Neural progenitor cell (in vitro differentiated cells): ENCODE data around the gene CDX2. TPM values are rescaled to one million over a fixed set of nuclear protein-coding genes. Genes with fewer than 3 reads are reported as not detected.

Experiments
- DNase-seq: peaks from one replicate; pipeline ENCODE4 v3.0.0-alpha.2; 2016; ENCODE audit warnings: low spot score
- H2AFZ ChIP-seq: fragments of 200-600 bp; sonication (generic); replicated peaks from 2 replicates; pipeline ENCODE4 v1.6.1; 2016; ENCODE audit warnings: antibody characterized with exemption
- H3F3A ChIP-seq: fragments of 200-600 bp; sonication (generic); 2 replicates; pipeline ENCODE4 v1.6.1; 2016; ENCODE audit warnings: antibody characterized with exemption, low read depth
- H3K27ac ChIP-seq: fragments of 200-600 bp; sonication (generic); 2 replicates; pipeline ENCODE4 v1.5.1; 2016; ENCODE audit warnings: mild to moderate bottlenecking
- H3K27me3 ChIP-seq: fragments of 200-600 bp; sonication (generic); 2 replicates; pipeline ENCODE4 v1.6.1; 2016; ENCODE audit warnings: mild to moderate bottlenecking, moderate library complexity
- H3K36me3 ChIP-seq: fragments of 200-600 bp; sonication (generic); 2 replicates; pipeline ENCODE4 v1.5.1; 2016
- H3K4me1 ChIP-seq: fragments of 200-600 bp; sonication (generic); 2 replicates; pipeline ENCODE4 v1.6.1; 2016; ENCODE audit warnings: mixed run types
- H3K4me2 ChIP-seq: fragments of 200-600 bp; sonication (generic); 2 replicates; pipeline ENCODE4 v1.6.1; 2016
- H3K4me3 ChIP-seq: fragments of 200-600 bp; sonication (generic); 2 replicates; pipeline ENCODE4 v1.5.1; 2016
- H3K79me2 ChIP-seq: fragments of 200-600 bp; sonication (generic); 2 replicates; pipeline ENCODE4 v1.6.1; 2016; ENCODE audit warnings: low read depth
- H3K9ac ChIP-seq: fragments of 200-600 bp; sonication (generic); 2 replicates; pipeline ENCODE4 v1.6.1; 2016
- H3K9me3 ChIP-seq: fragments of 200-600 bp; sonication (generic); 2 replicates; pipeline ENCODE4 v1.5.1; 2016; ENCODE audit warnings: low read depth
- H4K20me1 ChIP-seq: fragments of 200-600 bp; sonication (generic); 2 replicates; pipeline ENCODE4 v1.6.1; 2016; ENCODE audit warnings: low read depth
- H3K27ac Mint-ChIP-seq: 3 replicates; pipeline ENCODE4 v1.8.0; 2021; ENCODE audit warnings: mixed read lengths
- H3K27me3 Mint-ChIP-seq: 2 replicates; pipeline ENCODE4 v1.8.0; 2022; ENCODE audit warnings: low read depth, mild to moderate bottlenecking, inconsistent platforms, moderate library complexity, mixed read lengths; ENCODE audit not compliant: insufficient read depth
- H3K36me3 Mint-ChIP-seq: 3 replicates; pipeline ENCODE4 v1.8.0; 2021; ENCODE audit warnings: mixed read lengths
- H3K4me1 Mint-ChIP-seq: 3 replicates; pipeline ENCODE4 v1.8.0; 2021; ENCODE audit warnings: mixed read lengths
- H3K4me3 Mint-ChIP-seq: 3 replicates; pipeline ENCODE4 v1.8.0; 2021; ENCODE audit warnings: mild to moderate bottlenecking, moderate library complexity, mixed read lengths
- H3K9me3 Mint-ChIP-seq: 3 replicates; pipeline ENCODE4 v1.8.0; 2020; ENCODE audit warnings: mixed read lengths
- CTCF ChIP-seq: fragments of 200-600 bp; sonication (generic); IDR thresholded peaks from 2 replicates; pipeline ENCODE4 v1.5.1; 2017; ENCODE audit warnings: antibody characterized with exemption, mild to moderate bottlenecking
- EZH2 ChIP-seq: fragments of 200-600 bp; sonication (generic); IDR thresholded peaks from 2 replicates; pipeline ENCODE4 v1.6.1; 2017; ENCODE audit warnings: antibody characterized with exemption, mild to moderate bottlenecking, moderate library complexity
- EZH2phosphoT487 ChIP-seq: fragments of 200-600 bp; sonication (generic); IDR thresholded peaks from 2 replicates; pipeline ENCODE4 v1.6.1; 2017; ENCODE audit warnings: antibody characterized with exemption
- total RNA-seq: library from RNA; depleted of rRNA; stranded (reverse); fragments of >200 nt; gene quantifications from 2 replicates; pipeline ENCODE4 v1.2.3, GENCODE V29; 2015; ENCODE audit warnings: low replicate concordance

CDX2 gene
- total RNA-seq, 1 donor from 2014 or later: not detected

DNA sequence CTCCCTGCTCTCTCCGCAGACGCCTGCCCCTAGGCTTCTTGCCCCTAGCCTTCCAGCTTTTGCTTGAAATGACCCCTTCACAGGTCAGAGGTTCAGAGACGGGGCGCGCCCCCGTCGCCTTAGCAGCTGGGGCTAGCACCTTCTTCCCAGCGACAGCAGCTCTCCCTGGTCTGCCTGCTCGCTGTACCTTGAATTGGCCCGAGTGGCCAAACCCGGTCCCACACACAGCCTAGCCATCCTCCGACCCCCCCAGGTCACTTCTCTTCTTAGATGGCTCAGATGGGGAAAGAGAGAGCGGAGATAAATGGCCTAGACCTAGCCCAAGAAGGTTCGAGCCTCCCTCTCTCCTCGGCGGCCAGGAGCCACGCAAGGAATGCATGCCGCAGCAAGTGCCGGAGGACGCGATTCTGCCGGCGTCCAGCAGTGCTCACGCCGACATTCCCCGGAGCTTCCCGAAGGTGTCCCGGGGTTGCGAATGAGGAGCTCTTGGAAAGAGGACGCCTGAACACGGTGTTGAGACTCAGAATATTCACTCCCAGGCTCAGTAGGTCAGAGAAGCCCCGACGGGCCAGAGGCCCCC is 1.3 kb downstream of the CDX2 start:
- H3K36me3 Mint-ChIP-seq: no peaks in the 10 kb centered on the region
- Histone ChIP-seq H3K9me3 (no peaks in the 10 kb centered on the region), H3K4me2 (peak overlapping the region; percentile 74), H3K4me1 (peaks cover 56% of the 10 kb centered on the region), H2AFZ (no peak overlapping the region), H3K79me2 (no peaks in the 10 kb centered on the region), H3K9ac (no peak overlapping the region), H3F3A (peaks cover 50% of the 10 kb centered on the region), H4K20me1 (peaks cover 96% of the 10 kb centered on the region), H3K36me3 (no peaks in the 10 kb centered on the region), H3K4me3 (no peak overlapping the region), H3K27ac (no peak overlapping the region), H3K27me3 (peaks cover 100% of the 10 kb centered on the region)
- no peak overlapping the region for H3K27ac Mint-ChIP-seq
- H3K4me3 Mint-ChIP-seq: peak overlapping the region; percentile 66
- peaks cover 36% of the 10 kb centered on the region for H3K4me1 Mint-ChIP-seq
- H3K27me3 Mint-ChIP-seq: peaks cover 88% of the 10 kb centered on the region
- TF ChIP-seq EZH2phosphoT487 (no peak), CTCF (no peak), EZH2 (no peak)
- H3K9me3 Mint-ChIP-seq: no peaks in the 10 kb centered on the region
- peak; percentile 47 for DNase-seq

DNA sequence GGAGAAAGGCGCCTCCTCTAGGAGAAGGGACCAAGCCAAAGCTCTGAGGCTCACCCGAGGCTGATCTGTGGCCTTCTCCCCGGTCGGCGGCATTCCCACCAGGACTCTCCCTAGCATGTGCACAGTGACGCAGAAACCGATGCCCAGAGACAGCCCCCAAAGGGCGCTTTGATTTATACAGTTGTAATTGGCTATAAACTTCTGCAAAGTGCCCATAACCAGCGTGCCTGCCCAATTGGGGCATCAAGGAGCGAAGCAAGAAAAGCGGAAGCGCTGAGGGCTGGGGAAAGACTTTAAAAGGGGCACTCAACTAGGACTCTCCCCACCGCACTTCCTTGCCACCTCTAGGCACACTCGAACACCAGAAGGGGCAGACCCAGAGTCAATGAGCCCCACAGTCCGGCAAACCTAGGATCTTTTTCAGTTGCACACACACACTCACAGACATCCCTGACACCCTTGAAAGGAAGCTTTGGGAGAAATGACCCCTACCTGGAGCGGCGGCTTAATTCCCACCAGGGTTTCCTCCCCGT is 1.8 kb downstream of the CDX2 start:
- no peak overlapping the region for H2AFZ ChIP-seq
- H3K4me1 Mint-ChIP-seq: peaks cover 36% of the 10 kb centered on the region
- H4K20me1 ChIP-seq: peaks cover 98% of the 10 kb centered on the region
- H3K9ac ChIP-seq: no peak overlapping the region
- peaks cover 100% of the 10 kb centered on the region for H3K27me3 ChIP-seq
- H3K9me3 ChIP-seq: no peaks in the 10 kb centered on the region
- H3K4me1 ChIP-seq: peaks cover 52% of the 10 kb centered on the region
- no peak overlapping the region for H3K27ac Mint-ChIP-seq
- H3K4me3 ChIP-seq: no peak overlapping the region
- peak overlapping the region; percentile 66 for H3K4me2 ChIP-seq
- H3F3A ChIP-seq: peaks cover 49% of the 10 kb centered on the region
- TF ChIP-seq CTCF: no peak
- TF ChIP-seq EZH2phosphoT487: no peak
- TF ChIP-seq EZH2: no peak
- H3K4me3 Mint-ChIP-seq: no peak overlapping the region
- no peaks in the 10 kb centered on the region for H3K9me3 Mint-ChIP-seq
- no peaks in the 10 kb centered on the region for H3K36me3 Mint-ChIP-seq
- no peaks in the 10 kb centered on the region for H3K79me2 ChIP-seq
- no peaks in the 10 kb centered on the region for H3K36me3 ChIP-seq
- no peak overlapping the region for H3K27ac ChIP-seq
- H3K27me3 Mint-ChIP-seq: peaks cover 87% of the 10 kb centered on the region
- no peak for DNase-seq

DNA sequence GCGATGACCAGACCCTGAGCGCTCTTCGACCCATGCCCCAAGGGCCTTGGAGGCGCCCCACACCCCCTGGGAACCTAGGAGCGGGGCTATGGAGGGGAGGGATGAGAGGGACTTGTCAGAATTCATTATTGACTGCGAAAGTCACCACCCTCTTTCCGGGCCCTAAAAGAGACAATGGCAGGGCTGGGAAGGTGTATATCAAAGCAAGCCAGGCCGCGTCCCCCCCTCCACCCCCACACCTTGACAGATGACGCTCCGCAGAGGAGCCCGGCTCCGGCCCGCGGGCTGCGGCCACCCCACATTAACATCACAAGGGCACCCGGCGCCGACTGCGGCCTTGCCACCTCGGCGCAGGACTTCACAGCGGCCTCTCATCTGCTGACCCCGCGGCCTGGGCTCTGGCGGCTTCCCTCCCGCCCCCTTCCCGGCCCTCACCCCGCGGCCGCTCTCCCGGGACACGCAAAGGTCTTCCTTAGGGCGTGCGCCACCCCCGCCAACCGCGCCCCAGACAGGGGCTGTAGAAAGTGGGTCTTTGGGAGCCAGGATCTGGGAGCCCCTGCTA is 2.4 kb downstream of the CDX2 start:
- H3K27me3 ChIP-seq: peaks cover 100% of the 10 kb centered on the region
- H3K79me2 ChIP-seq: no peaks in the 10 kb centered on the region
- H2AFZ ChIP-seq: no peak overlapping the region
- peaks cover 89% of the 10 kb centered on the region for H3K27me3 Mint-ChIP-seq
- no peaks in the 10 kb centered on the region for H3K9me3 ChIP-seq
- no peak overlapping the region for H3K9ac ChIP-seq
- H4K20me1 ChIP-seq: peaks cover 98% of the 10 kb centered on the region
- no peaks in the 10 kb centered on the region for H3K36me3 ChIP-seq
- no peak overlapping the region for H3K4me3 Mint-ChIP-seq
- no peak overlapping the region for H3K27ac Mint-ChIP-seq
- no peaks in the 10 kb centered on the region for H3K36me3 Mint-ChIP-seq
- no peaks in the 10 kb centered on the region for H3K9me3 Mint-ChIP-seq
- DNase-seq: peak; percentile 51
- H3K4me3 ChIP-seq: no peak overlapping the region
- H3K4me1 Mint-ChIP-seq: peaks cover 36% of the 10 kb centered on the region
- peaks cover 47% of the 10 kb centered on the region for H3K4me1 ChIP-seq
- TF ChIP-seq CTCF: no peak
- TF ChIP-seq EZH2: peak; percentile 82
- TF ChIP-seq EZH2phosphoT487: peak; percentile 84
- H3F3A ChIP-seq: peaks cover 46% of the 10 kb centered on the region
- no peak overlapping the region for H3K27ac ChIP-seq
- peak overlapping the region; percentile 66 for H3K4me2 ChIP-seq
